Measurements from ENCODE around the gene SLAMF1.
"Not testable (repeated sequence)": the region's sequence is repeated elsewhere in the genome, so short reads cannot be mapped to it uniquely, and the experiment has no call there.

The SLAMF1 gene

DNA sequence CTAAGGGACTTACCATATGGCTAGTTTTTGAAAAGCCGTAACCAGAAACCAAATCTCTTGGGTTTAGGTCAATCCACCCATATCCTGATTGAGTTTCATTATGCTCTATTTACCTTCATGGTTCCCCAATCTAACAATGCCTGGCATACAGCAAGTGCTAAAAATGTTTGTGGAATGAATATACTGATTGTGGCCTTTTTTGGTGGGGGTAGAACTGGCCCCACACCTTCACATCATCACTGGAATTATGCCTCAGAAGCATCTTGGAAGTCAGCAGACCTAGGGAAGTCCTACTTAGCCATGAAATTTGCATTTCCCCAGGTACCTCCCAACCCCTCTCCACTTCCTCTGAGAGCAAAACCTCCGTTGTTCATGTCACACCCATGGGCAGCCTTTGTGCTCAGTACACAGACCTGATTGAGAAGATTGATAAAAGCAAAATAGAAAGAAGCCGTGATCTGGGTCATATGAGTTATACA, 17.8 kb upstream of the SLAMF1 start:
- no peak for DNase-seq

DNA sequence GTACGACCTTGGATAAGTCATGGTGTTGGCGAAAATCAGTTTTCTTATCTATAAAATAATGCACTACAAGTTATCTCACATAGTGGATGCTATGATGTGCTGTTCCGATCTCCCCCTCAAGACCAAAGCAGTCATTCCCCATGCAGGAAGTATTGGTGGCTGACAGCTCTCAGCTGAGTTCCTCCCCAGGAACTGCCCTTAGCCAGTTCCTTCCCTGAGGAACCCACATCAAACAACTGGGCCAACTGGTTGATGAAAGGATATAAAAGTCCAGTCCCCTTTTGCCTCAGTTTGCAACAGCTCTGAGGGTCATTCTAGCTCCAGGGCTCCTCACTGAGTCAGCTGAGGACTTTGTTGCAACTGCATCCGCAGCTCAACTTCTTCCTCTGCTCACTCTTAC, 16.1 kb upstream of the SLAMF1 start:
- no peak for DNase-seq

DNA sequence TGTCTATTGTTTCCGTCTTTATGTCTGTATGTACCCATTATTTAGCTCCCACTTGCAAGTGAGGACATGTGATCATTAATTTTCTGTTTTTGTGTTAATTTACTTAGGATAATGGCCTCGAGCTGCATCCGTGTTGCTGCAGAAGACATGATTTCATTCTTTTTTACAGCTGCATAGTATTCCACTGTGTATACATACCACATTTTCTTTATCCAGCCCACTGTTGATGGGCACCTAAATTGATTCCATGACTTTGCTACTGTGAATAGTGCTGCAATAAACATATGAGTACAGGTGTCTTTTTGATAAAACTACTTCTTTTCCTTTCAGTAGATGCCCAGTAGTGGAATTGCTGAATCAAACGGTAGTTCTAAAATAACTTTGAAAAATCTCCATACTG, 12.7 kb upstream of the SLAMF1 start:
- no peak for DNase-seq

DNA sequence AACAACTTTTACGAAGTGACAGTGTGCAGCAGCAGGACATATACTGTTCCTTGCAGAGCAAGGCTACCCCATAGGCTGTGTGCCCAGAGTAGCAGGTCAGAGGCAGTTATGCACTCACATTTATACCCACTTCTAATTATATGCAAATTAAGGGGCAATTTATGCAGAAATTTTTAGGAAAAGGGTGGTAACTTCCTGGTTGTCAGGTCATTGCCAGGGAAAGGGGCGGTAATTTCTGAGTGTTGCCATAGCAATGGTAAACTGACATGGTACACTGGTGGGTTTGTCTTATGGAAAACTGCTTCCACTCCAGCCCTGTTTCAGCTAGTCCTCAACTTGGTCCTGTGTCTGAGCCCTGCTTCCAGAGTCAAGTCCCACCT, 12.0 kb upstream of the SLAMF1 start:
- DNase-seq = no peak

DNA sequence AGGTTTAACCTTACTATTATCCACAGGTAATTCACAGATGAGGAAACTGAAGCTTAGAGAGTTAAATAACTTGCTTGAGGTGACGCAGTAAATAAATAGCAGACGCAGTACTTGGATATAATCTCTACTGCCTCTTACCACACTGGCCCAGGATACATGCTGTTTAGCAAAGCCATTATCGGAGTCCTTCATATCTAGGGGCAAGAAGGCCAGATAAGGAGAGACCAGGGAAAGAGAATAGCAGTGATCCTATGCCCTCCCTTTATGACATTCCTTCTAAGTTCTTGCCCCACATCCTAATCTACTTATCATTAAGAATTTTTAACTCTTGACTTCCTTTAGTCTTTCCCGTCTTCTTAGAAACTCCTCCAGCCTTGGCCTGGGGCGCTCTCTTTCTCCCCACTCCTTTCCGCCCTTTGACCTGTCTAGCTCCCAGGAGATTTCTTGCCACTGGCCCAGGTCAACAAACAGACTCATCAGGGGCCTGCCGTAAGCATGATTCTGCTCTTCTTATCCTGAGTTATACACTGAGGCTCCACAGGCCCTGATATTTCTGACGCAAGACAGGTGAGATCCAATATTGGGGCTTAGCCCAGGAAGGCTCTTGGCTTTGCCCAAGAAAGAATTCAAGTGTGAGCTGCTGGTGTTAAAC, 11.4 kb upstream of the SLAMF1 start:
- no peak for DNase-seq

DNA sequence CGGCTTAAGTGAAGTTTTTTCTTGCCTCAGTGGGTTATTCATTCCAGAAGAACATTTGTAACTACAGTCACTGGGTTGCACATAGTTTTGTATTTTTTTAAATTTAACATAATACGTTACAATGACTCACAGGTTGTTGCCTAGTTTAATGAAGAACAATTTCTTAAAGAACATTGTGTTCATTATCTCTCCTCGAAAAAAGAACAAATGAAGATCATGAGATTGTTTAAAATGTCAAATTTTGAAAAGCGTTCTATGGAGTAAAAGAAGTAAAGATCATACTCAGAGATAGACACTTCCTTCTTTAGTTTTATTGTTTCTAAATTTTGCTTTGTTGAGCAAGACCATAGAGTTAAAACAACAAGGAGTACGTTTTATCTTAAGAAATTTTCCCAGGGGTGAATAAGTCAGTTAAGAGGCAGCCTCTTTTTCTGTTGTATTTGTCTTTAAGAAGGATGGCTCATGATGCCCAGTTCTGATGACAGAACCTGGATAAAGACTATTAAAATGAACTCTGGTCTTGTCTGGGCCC, 10.5 kb upstream of the SLAMF1 start:
- DNase-seq = no peak

DNA sequence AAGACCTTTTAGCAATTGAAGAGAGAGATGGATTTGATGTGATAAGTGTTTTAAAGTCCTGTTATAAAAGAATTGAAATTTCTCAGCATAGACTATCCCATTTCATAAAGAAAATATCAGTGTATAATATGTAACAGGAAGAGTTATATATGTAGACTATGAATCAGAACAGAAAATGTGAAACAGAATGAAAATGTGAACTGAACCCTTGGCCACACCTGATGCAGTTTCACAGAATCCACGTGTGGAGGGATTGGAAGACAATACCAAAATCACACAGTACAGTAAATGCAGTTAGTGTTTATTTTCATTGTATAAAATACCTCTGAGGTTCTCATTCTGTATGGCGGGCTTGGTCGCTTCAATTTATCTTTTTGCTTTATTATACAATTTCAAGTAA, 9.9 kb upstream of the SLAMF1 start:
- no peak for DNase-seq

DNA sequence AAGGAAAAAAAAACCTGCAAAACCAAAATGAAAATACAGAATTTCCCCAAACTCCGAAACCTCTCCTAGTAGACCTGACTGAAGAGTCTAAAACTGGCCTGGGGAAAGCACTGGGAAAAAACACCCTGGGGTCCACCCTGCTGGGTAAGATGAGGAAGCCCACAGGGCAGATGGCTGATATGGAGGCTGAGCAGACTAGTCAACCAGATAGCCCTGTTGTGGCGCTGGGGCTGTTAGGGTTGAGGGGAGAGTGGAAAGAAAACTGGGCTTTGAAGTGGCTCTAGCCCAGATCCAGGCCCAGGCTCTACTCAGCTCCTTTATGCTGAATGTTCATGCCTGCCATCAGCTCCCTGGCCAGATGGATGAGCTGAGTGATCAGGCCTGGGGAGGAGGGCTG, 6.8 kb upstream of the SLAMF1 start:
- no peak for DNase-seq

DNA sequence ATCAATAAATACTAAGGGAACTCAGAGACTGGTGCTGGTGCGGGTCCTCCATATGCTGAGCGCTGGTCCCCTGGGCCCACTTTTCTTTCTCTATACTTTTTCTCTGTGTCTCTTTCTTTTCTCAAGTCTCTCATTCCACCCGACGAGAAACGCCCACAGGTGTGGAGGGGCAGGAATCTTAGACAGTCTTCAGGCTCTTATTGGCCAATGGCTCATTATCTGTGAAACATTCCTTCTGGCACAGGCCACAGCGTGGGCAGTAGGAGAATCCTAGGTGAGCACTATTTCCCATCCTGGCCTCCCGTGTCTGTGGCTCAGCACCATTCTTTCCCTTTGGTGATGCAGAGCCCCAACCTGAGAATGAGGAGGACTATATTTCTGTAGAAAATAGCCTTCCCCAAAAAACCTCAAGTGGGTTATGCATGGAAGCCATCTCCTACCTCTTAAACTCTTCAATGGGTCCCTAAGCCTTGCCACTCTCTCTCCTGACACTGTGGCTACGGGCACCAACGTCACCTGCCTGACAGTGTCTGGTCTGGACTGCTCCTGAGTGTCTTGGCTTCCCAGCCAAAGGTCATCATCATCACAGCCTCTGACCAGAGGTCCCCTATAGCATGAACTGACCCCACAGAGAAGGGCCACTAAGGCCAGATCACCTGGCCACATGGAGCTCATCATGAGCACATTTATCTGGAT, 6.2 kb upstream of the SLAMF1 start:
- DNase-seq = no peak

DNA sequence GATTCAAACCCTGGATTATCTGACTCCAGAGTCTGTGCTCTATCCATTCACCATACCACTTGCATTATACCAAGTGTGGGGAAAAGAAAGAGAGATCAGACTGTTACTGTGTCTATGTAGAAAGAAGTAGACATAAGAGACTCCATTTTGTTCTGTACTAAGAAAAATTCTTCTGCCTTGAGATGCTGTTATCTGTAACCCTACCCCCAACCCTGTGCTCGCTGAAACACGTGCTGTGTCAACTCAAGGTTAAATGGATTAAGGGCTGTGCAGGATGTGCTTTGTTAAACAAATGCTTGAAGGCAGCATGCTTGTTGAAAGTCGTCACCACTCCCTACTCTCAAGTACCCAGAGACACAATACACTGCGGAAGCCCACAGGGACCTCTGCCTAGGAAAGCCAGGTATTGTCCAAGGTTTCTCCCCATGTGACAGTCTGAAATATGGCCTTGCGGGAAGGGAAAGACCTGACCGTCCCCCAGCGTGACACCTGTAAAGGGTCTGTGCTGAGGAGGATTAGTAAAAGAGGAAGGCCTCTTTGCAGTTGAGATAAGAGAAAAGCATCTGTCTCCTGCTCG, 5.3 kb upstream of the SLAMF1 start:
- DNase-seq = not testable (repeated sequence)

DNA sequence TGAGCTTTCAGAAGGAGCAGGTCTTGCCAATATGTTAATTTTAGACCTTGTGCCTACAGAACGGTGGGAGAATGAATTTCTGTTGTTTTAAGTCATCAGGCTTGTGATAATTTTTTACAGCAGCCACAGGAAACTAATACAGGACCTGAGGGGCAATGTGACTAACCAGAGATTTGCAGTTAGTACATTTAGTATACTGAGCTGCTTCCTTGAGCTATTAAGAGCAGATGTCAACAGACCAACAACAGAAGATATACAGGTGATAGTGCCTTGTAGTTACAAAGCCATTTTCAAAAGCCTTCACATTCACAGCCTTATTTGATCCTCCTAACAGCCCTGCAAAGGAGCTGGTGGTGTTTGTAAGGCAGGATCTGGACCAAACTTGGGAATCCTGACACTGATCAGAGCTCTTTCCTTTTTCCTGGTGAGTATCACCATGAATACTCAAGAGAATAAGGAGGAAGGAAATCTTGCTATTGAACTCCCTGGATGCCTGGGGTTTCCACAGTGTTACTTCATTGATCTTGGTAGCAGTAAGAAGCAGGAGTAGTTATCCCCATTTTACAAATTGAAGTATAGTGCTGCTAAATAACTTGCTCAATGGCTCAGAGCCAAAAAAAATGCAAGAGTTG, 4.7 kb upstream of the SLAMF1 start:
- DNase-seq = no peak

DNA sequence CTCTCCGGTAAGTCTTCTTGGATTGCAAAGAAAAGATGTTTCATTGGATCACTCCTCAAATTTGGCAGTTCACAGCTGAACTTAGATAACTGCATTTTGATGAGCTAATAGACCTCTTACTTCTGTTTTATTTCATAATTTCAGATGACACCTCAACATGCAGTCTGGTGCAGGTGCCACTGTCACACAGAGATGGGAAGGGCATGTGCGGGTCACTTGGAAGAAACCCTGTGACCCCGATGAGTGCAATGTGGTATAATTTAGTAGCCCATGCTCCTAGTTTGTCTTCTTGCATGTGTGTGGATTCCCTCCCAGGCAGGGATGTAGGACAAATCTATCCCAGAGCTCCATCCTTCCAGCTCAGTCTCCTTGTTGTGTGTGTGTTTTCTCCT, 481 bp upstream of the SLAMF1 start:
- DNase-seq = no peak

DNA sequence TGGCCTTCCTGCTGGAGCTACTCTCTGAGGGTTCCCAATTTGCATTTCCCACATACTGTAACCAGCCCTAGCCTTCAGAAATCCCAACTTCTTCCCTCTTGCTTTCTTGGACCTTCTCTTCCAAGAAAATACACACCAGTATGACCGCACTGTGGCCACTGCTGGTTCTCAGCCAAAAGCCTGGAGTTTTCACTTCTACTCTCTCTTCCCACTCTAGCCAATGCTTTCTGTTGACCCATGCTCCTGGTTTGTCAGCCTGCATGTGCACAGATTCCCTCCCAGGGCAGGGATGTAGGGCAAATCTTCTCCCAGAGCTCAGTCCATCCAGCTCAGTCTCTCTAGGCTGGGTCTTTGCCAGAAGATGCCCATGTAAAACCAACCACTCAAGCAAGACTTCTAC, 664 bp downstream of the SLAMF1 start:
- DNase-seq = no peak

DNA sequence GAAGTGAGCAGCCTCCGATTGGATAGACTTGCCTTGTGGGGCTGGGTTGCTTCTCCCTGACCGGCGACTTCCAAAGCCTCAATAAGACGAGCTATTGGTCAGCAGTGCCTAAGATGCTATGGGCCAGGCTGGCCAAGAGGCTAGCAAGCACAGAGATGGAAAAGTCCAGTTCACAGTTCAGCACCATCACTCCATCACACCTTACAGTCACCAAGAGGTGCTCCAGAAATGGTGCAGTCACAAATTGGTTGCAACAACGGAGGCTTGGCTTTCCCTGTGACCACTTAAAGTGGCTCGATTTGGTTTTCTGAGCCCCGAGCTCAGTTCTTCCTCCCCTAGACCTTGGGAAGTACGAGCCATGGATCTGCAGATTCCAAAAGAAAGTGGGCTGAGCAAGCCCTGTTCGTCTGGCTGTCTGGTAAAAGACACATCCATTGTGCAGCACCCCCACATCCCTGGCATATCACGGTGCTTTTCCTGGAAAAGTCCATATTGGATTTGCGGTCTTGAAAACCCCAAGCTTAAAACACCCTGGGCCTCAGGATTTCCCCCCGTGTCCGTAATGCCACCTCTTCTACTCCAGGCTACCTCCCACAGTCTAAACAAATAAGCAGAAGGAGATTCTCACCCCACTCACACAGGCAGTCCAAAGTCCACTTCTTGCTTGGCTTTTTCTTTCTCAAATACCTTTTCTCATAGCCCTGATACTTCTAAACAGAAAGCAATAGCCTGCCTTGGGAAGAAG, 1.3 kb downstream of the SLAMF1 start:
- no peak for DNase-seq

DNA sequence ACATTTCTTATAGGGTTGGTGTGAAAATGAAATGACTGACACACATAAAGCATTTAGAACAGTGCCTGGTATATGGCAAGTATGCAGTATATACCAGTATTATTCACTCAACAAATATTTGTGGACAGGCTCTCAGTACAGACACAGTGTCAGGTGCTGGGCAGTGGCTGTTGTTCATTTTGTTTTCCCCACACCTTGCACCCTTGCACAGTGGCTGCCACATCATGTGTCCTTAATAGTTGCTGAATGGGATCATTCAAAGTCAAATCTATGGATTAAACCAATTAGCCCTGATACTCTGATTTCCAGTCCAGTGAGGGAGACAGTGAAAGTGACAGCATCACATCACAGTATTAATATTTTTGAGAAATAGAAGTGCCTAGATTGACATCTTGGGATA, 2.4 kb downstream of the SLAMF1 start:
- no peak for DNase-seq

DNA sequence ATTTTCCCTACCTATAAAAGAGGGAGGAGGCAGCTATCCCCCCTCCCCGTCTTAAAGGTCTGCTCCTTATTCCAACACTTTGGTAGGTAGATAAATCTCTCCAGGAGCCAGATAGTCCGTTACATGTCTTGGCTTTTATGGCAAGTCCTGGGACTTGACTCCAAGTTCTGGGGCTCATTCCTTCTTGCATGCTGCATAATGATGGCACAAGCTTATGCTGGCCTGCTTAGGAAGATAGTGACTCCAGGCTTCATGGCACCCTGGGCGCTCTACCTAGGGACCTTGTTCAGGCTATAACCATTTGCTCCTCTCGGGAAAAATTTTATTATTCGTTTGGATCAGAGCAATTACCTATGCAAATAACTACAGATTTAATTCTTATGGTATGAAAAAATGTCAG, 3.7 kb downstream of the SLAMF1 start:
- DNase-seq = no peak

DNA sequence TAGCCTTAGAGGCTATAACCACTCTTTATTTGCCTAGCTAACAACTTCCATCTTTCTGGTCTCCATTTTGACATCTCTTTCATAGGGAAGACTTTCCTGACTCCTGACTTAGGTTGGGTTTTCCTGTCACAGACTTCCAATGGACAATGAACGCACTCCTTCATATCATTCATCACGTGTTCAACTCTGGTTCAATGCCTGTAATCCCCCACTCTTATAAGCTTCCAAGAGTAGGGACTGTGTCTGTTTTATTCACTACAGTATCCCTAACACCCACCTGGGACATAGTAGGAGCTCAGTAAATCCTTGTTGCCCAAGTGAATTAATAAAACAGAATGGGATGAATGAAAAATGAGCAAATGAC, 4.6 kb downstream of the SLAMF1 start:
- DNase-seq = no peak

DNA sequence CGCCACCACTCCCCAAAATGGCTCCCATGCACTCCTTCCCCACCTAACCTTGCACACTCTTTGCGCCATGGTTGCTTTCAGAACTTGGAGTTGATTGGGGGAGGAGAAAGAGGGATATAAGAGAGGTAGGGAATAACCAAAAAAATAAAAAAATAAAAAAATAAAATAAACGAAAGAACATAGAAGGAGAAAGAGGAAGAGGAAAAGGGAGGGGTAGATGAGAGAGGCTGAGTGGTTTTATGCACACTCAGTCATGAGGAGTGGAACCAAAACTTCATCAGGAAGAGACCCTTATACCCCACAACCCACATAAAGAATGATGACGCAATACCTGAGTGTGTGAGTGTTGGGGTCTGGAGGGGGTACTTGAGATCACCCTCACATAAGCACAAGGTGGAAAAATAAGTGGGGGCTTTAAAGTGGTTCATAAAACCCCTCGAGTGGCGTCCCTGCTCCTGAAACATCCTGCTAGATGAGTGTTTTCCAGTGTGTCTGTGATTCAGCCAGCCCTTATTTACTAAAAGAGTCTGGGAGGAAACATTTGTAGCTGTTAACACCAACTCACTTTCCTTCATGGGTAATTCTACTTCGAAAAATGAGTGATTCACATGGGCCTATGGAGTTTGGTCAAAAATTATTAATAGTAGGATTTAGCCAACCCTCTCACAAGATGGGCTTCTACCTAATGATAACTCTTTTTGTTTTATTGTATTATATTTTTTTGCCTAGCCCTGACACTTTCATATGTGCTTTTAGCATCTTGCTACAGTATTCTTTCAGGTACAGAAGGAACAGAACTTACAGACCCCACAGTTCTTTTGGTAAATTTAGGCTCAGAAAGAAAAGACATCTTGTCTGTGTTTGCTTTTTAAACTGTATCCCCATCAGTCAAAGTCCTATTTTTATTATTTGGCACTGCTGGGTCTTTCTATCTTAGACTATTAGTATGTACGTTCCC, 5.2 kb downstream of the SLAMF1 start:
- DNase-seq = no peak

DNA sequence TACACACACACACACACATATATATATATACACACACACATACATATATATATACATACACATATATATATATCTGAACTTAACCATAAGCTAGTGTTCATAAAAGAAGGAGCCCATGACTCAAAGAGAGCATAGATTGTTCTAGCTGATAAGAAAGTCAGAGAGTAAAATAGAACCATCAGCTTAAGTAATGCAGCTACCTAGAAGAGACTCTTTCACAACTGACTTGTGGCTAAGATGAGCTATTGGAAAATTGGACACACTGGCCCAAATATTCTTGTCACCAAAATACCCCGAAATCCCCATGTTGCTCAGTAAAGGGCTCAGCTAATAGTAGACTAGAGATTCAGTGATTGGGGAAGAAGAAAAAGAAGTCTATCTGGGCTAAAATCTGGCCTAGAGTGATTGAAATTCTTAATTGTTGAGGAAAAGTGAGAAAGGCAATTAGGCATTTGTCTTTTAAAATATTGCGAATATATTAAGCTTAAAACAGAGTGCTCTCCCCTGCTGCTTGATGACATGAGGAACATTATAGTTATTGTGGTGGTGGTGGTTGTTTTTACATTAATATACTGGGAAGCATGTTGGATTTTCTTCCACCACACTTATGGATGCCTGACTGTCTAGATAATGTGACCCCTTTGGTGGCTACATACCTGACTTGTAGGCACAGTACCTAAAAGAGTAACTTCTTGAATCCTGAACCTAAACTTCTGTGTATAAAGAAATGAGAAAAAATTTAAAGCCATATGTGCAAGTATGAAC, 6.3 kb downstream of the SLAMF1 start:
- DNase-seq = no peak

DNA sequence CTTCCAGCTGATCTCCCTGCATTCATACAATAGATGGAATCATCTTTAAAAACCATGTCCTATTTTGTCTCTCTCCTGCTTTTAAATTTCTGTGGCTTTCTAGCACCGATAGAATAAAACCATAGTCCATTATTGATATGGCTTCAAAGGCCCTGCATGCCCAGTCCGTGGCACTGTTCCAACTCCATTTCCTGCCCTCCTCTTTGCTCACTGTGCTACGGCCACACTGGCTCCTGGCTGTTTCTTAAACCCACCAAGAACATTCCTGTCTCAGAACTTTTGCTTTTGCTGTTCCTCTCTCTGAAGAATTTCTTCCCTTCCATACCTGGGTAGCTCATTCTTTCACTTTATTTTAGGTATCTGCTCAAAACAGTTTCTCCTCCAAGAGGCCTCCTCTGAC, 7.2 kb downstream of the SLAMF1 start:
- DNase-seq = no peak

DNA sequence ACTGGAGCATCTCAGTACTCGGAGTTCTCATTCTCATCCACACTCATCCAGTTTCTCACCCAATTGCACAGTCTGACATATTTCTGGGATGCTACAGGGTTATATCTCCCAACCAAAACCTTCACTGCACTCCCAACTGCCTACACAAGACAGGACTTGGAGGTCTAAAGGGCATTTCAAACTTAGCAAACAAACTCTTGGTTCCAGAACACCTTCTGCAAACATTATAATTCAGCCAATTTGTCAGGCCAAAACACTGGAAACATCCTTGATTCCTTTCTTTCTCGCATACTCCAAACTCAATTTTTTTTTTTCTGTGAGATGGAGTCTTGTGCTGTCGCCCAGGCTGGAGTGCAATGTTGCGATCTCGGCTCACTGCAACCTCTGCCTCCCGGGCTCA, 7.9 kb downstream of the SLAMF1 start:
- no peak for DNase-seq

Measured in NCI-H2081 (cell line).